Measurements from ENCODE around the gene UCHL3. TPM values are rescaled to one million over a fixed set of nuclear protein-coding genes. Genes with fewer than 3 reads are reported as not detected.

The UCHL3 gene
- total and polyA plus RNA-seq, 10 of the 15 experiments (the other 5 are each of a cell fraction or from before 2014, with no cell fraction given), result 52.5 to 179 (median 104) TPM

- TF ChIP-seq PAX5 (IDR thresholded peaks at IDR 0.05; ENCODE audit: borderline replicate concordance, low read depth, low read length), result no peak
- no peak for TF ChIP-seq EP300 (IDR thresholded peaks at IDR 0.05; ENCODE audit: borderline replicate concordance in 1 of 2, control insufficient read depth in 1 of 2, low read depth in 2 of 2, low read length in 2 of 2)
- TF ChIP-seq PML (IDR thresholded peaks at IDR 0.05; ENCODE audit: low read length), result no peak
- TF ChIP-seq CUX1 (IDR thresholded peaks at IDR 0.05; ENCODE audit: insufficient replicate concordance, low read depth, low read length), result no peak
- no peak for TF ChIP-seq EED (IDR thresholded peaks at IDR 0.05; ENCODE audit: low read depth)
Observed at GRCh38 chr13:75554464-75554863, 4.9 kb downstream of the UCHL3 start (continued).

- Histone ChIP-seq H3K9ac (ENCODE audit: control insufficient read depth, insufficient read depth, low read length) (no peak overlapping the region), H3K4me2 (ENCODE audit: control insufficient read depth, insufficient read depth) (no peak overlapping the region), H3K36me3 (ENCODE audit: control insufficient read depth in 2 of 2, insufficient read depth in 2 of 2, low read length in 1 of 2) (peaks cover 0 to 10% of the 10 kb centered on the region in 2 experiments; a peak in 2 of 4 replicates), H3K4me3 (no peak overlapping the region), H3K79me2 (ENCODE audit: control insufficient read depth, insufficient read depth, low read length) (peaks cover 25% of the 10 kb centered on the region), H3K27me3 (replicated peaks in 1 of 2; ENCODE audit: control insufficient read depth in 2 of 2, insufficient read depth in 2 of 2, low read length in 1 of 2) (no peaks in the 10 kb centered on the region), H3K9me3 (replicated peaks; ENCODE audit: control insufficient read depth, insufficient read depth, low read length) (no peaks in the 10 kb centered on the region; the same call in 2 of the 3 replicates), H3K4me1 (ENCODE audit: control insufficient read depth, insufficient read depth, low read length) (peaks cover 4% of the 10 kb centered on the region), H4K20me1 (ENCODE audit: control insufficient read depth, insufficient read depth) (no peaks in the 10 kb centered on the region), H3K27ac (ENCODE audit: control insufficient read depth, insufficient read depth) (no peak overlapping the region), H2AFZ (ENCODE audit: control insufficient read depth, low read depth, low read length) (no peak overlapping the region)
- in situ Hi-C loops (cut with MboI) (no loop called here), intact Hi-C loops (cut with micrococcal nuclease; ENCODE audit: unreplicated experiment) (no loop called here)
- DNase-seq (ENCODE audit: low read depth, low spot score) (no peak), ATAC-seq (no peak), FAIRE-seq (no peak)
- ChIA-PET CTCF (interaction anchor here (2.8 kb wide), 1 partner anchor 182 kb away, joined by 8 read pairs; no protein-coding TSS in a partner anchor), POLR2A (no interaction called here), SMC1A (ENCODE audit: uncharacterized antibody, unreplicated experiment) (interaction anchor here (0.8 to 1.4 kb wide), 2 partner anchors 21 to 124 kb away, joined by 3 read pairs; no protein-coding TSS in a partner anchor), RAD21 (ENCODE audit: unreplicated experiment) (no interaction called here)
- BruUV-seq (replicated peaks), result no TSS peak
- 98% methylated on average over 3 of the region's 3 CpGs for WGBS (ENCODE audit: insufficient coverage, insufficient replicate concordance, low lambda C conversion rate, missing lambda C conversion rate)
- TF ChIP-seq MYB (IDR thresholded peaks at IDR 0.05; ENCODE audit: borderline replicate concordance, low read depth, low read length) (no peak), SMAD5 (IDR thresholded peaks at IDR 0.05; ENCODE audit: low read depth) (no peak), CBX5 (IDR thresholded peaks at IDR 0.05; ENCODE audit: low read depth) (no peak), SMARCA5 (IDR thresholded peaks at IDR 0.05) (no peak), GATAD2B (conservative IDR thresholded peaks at IDR 0.05; ENCODE audit: low read depth) (no peak), ZNF622 (IDR thresholded peaks at IDR 0.05) (no peak), HDAC2 (IDR thresholded peaks at IDR 0.05) (no peak), ZBTB33 (IDR thresholded peaks at IDR 0.05) (no peak), SMC3 (IDR thresholded peaks at IDR 0.05; ENCODE audit: borderline replicate concordance, low read length) (no peak), YY1 (IDR thresholded peaks at IDR 0.05; ENCODE audit: low read depth, low read length) (no peak), SKIL (IDR thresholded peaks at IDR 0.05; ENCODE audit: low read depth, poor library complexity, severe bottlenecking) (no peak)
Observed at GRCh38 chr13:75554981-75555380, 5.4 kb downstream of the UCHL3 start.
